Neuronal stem cell (in vitro differentiated cells): Measurements from ENCODE around the gene THOC1.

Source experiments
- DNase-seq: peaks from one replicate; pipeline ENCODE4 v3.0.0-alpha.2; 2013; ENCODE audit warnings: low spot score
- H2AFZ ChIP-seq: one replicate; pipeline ENCODE4 v1.6.1; 2013; ENCODE audit warnings: mild to moderate bottlenecking, low read length, inconsistent platforms
- H2AK5ac ChIP-seq: 2 replicates; pipeline ENCODE4 v1.6.1; 2013; ENCODE audit warnings: low read depth, mild to moderate bottlenecking, inconsistent platforms, low read length, moderate library complexity, mixed read lengths
- H2BK120ac ChIP-seq: 2 replicates; pipeline ENCODE4 v1.6.1; 2013; ENCODE audit warnings: low read depth, mild to moderate bottlenecking, inconsistent platforms, low read length, moderate library complexity, mixed read lengths
- H2BK12ac ChIP-seq: one replicate; pipeline ENCODE4 v1.6.1; 2013; ENCODE audit warnings: low read length, inconsistent platforms
- H2BK15ac ChIP-seq: 2 replicates; pipeline ENCODE4 v1.6.1; 2013; ENCODE audit warnings: mild to moderate bottlenecking, low read length, inconsistent platforms, mixed read lengths
- H2BK5ac ChIP-seq: one replicate; pipeline ENCODE4 v1.6.1; 2013; ENCODE audit warnings: inconsistent platforms, mild to moderate bottlenecking, low read length, moderate library complexity
- H3K14ac ChIP-seq: one replicate; pipeline ENCODE4 v1.6.1; 2013; ENCODE audit warnings: low read length, inconsistent platforms
- H3K18ac ChIP-seq: 2 replicates; pipeline ENCODE4 v1.6.1; 2013; ENCODE audit warnings: low read length, inconsistent platforms
- H3K23ac ChIP-seq: 2 replicates; pipeline ENCODE4 v1.6.1; 2013; ENCODE audit warnings: low read depth, mild to moderate bottlenecking, mixed read lengths, low read length, inconsistent platforms; ENCODE audit not compliant: poor library complexity
- H3K27ac ChIP-seq: replicated peaks from 3 replicates; pipeline ENCODE4 v1.5.1; 2013; ENCODE audit warnings: low read length, inconsistent platforms
- H3K27me3 ChIP-seq, 3 experiments: 2 replicates each; pipeline ENCODE4 v1.6.1; 2013; ENCODE audit warnings: low read length in 3 of 3, mild to moderate bottlenecking in 2 of 3, inconsistent platforms in 1 of 3, low read depth in 1 of 3, mixed read lengths in 1 of 3, moderate library complexity in 1 of 3; ENCODE audit not compliant: control insufficient read depth in 3 of 3, insufficient read depth in 3 of 3
- H3K36me3 ChIP-seq, 2 donors: replicated peaks in 1 of 2; 2 replicates each; pipeline ENCODE4 v1.6.1; 2013; ENCODE audit warnings: low read length in 2 of 2; ENCODE audit not compliant: control insufficient read depth in 2 of 2, insufficient read depth in 2 of 2
- H3K4ac ChIP-seq: 2 replicates; pipeline ENCODE4 v1.6.1; 2013; ENCODE audit warnings: inconsistent platforms, mild to moderate bottlenecking, low read length, moderate library complexity
- H3K4me1 ChIP-seq, 2 donors: 1 replicate in 1 of 2; 2 replicates in 1 of 2; pipeline ENCODE4 v1.6.1; 2013; ENCODE audit warnings: low read length in 2 of 2, low read depth in 1 of 2; ENCODE audit not compliant: control insufficient read depth in 2 of 2, insufficient read depth in 1 of 2
- H3K4me2 ChIP-seq: one replicate; pipeline ENCODE4 v1.6.1; 2013; ENCODE audit warnings: mild to moderate bottlenecking, low read length, inconsistent platforms; ENCODE audit not compliant: insufficient read depth, poor library complexity, severe bottlenecking
- H3K4me3 ChIP-seq, 2 donors: 2 replicates each; pipeline ENCODE4 v1.5.1; 2013; ENCODE audit warnings: low read length in 2 of 2, mild to moderate bottlenecking in 2 of 2, inconsistent platforms in 1 of 2, moderate library complexity in 1 of 2
- H3K79me1 ChIP-seq: one replicate; pipeline ENCODE4 v1.6.1; 2013; ENCODE audit warnings: low read depth, mild to moderate bottlenecking, inconsistent platforms, low read length, moderate library complexity
- H3K9ac ChIP-seq: one replicate; pipeline ENCODE4 v1.6.1; 2013; ENCODE audit warnings: mild to moderate bottlenecking, low read depth, low read length, inconsistent platforms; ENCODE audit not compliant: poor library complexity
- H3K9me3 ChIP-seq, 2 donors: replicated peaks in 1 of 2; 2 replicates each; pipeline versions ENCODE3 to v1.6.1; 2013; ENCODE audit warnings: low read length in 2 of 2, mild to moderate bottlenecking in 2 of 2, inconsistent platforms in 1 of 2, low read depth in 1 of 2, mixed read lengths in 1 of 2, moderate library complexity in 1 of 2; ENCODE audit not compliant: control insufficient read depth in 2 of 2, insufficient read depth in 1 of 2
- H4K8ac ChIP-seq: one replicate; pipeline ENCODE4 v1.6.1; 2013; ENCODE audit warnings: low read depth, mild to moderate bottlenecking, inconsistent platforms, low read length, moderate library complexity
- H4K91ac ChIP-seq: one replicate; pipeline ENCODE4 v1.6.1; 2013; ENCODE audit warnings: low read length, low read depth, mild to moderate bottlenecking, inconsistent platforms; ENCODE audit not compliant: poor library complexity
- WGBS, 2 donors: extraction: QIAGEN DNeasy Blood & Tissue Kit; methylation state at CpG; one replicate each; pipeline ENCODE4 v1.1.7; 2013; ENCODE audit warnings: missing lambda C conversion rate in 2 of 2, mixed read lengths in 1 of 2; ENCODE audit not compliant: insufficient read length in 2 of 2, insufficient replicate concordance in 1 of 2; ENCODE audit errors: extremely low coverage in 2 of 2; 5-methylcytosine and 5-hydroxymethylcytosine counted together

THOC1 gene

GRCh38 chr18:211582-211981 lies 56.3 kb downstream of the THOC1 start:
- Histone ChIP-seq H3K23ac (no peak overlapping the region), H3K4me2 (no peak overlapping the region), H2BK15ac (no peak overlapping the region), H3K14ac (no peak overlapping the region), H3K27me3 (no peaks in the 10 kb centered on the region), H3K4me3 (no peak overlapping the region), H3K9ac (no peak overlapping the region), H2AK5ac (no peak overlapping the region), H3K4me1 (no peaks in the 10 kb centered on the region), H3K9me3 (no peaks in the 10 kb centered on the region), H3K79me1 (peaks cover 1% of the 10 kb centered on the region), H2BK12ac (no peak overlapping the region), H2BK5ac (no peak overlapping the region), H2AFZ (no peak overlapping the region), H4K91ac (no peak overlapping the region), H3K36me3 (peaks cover 15 to 99% of the 10 kb centered on the region in 2 donors), H3K4ac (no peak overlapping the region), H3K18ac (no peak overlapping the region), H3K27ac (no peak overlapping the region), H2BK120ac (no peak overlapping the region), H4K8ac (no peak overlapping the region)
- DNase-seq: no peak

- no peak for DNase-seq
- Histone ChIP-seq H3K27ac (no peak overlapping the region), H3K9ac (no peak overlapping the region), H3K23ac (no peak overlapping the region), H3K27me3 (no peaks in the 10 kb centered on the region), H2BK5ac (no peak overlapping the region), H4K91ac (no peak overlapping the region), H2AFZ (no peak overlapping the region), H3K18ac (no peak overlapping the region), H3K4me1 (no peaks in the 10 kb centered on the region), H3K9me3 (no peaks in the 10 kb centered on the region), H3K14ac (no peak overlapping the region), H4K8ac (no peak overlapping the region), H3K4me3 (no peak overlapping the region), H3K4ac (no peak overlapping the region), H2BK120ac (no peak overlapping the region), H2BK12ac (no peak overlapping the region), H3K4me2 (no peak overlapping the region), H2AK5ac (no peak overlapping the region), H3K36me3 (peaks cover 17 to 99% of the 10 kb centered on the region in 2 donors), H2BK15ac (no peak overlapping the region), H3K79me1 (peaks cover 1% of the 10 kb centered on the region)
- WGBS, 2 donors: no CpG with 5 or more reads among the region's 4 CpGs
Observed at GRCh38 chr18:210733-211132, 57.1 kb downstream of the THOC1 start.

DNA sequence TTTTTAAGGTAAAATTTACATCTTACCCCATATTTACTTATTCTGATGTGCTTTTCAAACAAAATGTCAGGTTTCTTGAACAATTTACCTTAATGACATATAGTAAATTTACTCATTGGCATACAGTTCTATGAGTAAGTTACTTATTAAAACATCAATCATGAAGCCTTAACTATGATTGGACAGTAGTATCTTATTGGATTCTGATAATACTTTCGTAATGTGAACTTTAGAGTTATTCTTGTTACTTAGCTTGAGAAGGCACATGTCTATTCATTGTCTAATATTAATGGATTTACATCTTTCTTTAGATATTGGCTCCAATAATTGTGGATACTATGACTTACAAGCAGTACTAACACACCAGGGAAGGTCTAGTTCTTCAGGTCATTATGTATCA lies 57.8 kb downstream of the THOC1 start:
- no peak overlapping the region for H3K23ac ChIP-seq
- H3K4me2 ChIP-seq: no peak overlapping the region
- H3K4me3 ChIP-seq: no peak overlapping the region
- no peak overlapping the region for H4K91ac ChIP-seq
- H2AK5ac ChIP-seq: no peak overlapping the region
- no peak overlapping the region for H2BK12ac ChIP-seq
- no peak overlapping the region for H2AFZ ChIP-seq
- H3K9ac ChIP-seq: no peak overlapping the region
- no peaks in the 10 kb centered on the region for H3K9me3 ChIP-seq
- no peaks in the 10 kb centered on the region for H3K27me3 ChIP-seq
- H3K27ac ChIP-seq: no peak overlapping the region
- H3K18ac ChIP-seq: no peak overlapping the region
- H2BK15ac ChIP-seq: no peak overlapping the region
- no peak for DNase-seq
- no peak overlapping the region for H4K8ac ChIP-seq
- no peak overlapping the region for H3K4ac ChIP-seq
- no peak overlapping the region for H2BK5ac ChIP-seq
- H2BK120ac ChIP-seq: no peak overlapping the region
- no CpG with 5 or more reads among the region's 1 CpG for WGBS, 2 donors
- H3K79me1 ChIP-seq: peaks cover 1% of the 10 kb centered on the region
- peaks cover 19 to 99% of the 10 kb centered on the region in 2 donors for H3K36me3 ChIP-seq
- no peak overlapping the region for H3K14ac ChIP-seq
- H3K4me1 ChIP-seq: no peaks in the 10 kb centered on the region

DNA sequence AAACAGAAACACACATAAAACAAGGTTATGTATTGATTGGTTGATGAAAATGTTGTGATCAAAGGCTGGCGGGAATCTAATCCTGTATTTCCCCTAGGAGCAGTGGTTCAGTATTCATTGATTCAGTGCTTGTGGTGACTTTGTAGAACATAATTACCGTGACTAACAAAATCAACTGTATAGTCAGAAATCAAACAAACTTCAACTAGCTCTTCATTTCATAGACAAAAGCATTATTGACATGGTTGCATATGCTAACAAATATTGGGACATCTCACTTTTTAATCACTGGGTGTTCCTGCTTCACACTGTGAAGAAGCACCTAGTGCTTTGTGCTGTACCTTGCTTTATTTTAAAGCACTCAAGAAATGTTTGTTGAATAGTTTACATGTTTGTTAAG lies 68.1 kb downstream of the THOC1 start:
- no peak overlapping the region for H2AFZ ChIP-seq
- DNase-seq: no peak
- H3K14ac ChIP-seq: no peak overlapping the region
- no peak overlapping the region for H3K4me2 ChIP-seq
- no peak overlapping the region for H3K23ac ChIP-seq
- H4K8ac ChIP-seq: no peak overlapping the region
- H2BK5ac ChIP-seq: no peak overlapping the region
- no CpG with 5 or more reads among the region's 2 CpGs for WGBS, 2 donors
- no peak overlapping the region for H3K27ac ChIP-seq
- no peak overlapping the region for H2BK120ac ChIP-seq
- H3K9ac ChIP-seq: no peak overlapping the region
- H3K4me3 ChIP-seq: no peak overlapping the region
- no peaks in the 10 kb centered on the region for H3K27me3 ChIP-seq
- H3K9me3 ChIP-seq: no peaks in the 10 kb centered on the region
- no peak overlapping the region for H4K91ac ChIP-seq
- H2AK5ac ChIP-seq: no peak overlapping the region
- no peak overlapping the region for H3K18ac ChIP-seq
- peaks cover 9 to 89% of the 10 kb centered on the region in 2 donors for H3K36me3 ChIP-seq
- no peaks in the 10 kb centered on the region for H3K4me1 ChIP-seq
- H2BK15ac ChIP-seq: no peak overlapping the region
- H3K4ac ChIP-seq: no peak overlapping the region
- no peaks in the 10 kb centered on the region for H3K79me1 ChIP-seq
- H2BK12ac ChIP-seq: no peak overlapping the region
